Liver (tissue), 9 donors: ENCODE results near the gene ZMYND11. TPM values are rescaled to one million over a fixed set of nuclear protein-coding genes. Genes with fewer than 3 reads are reported as not detected.

ENCODE experiments used
- DNase-seq: peaks from one replicate; pipeline ENCODE4 v3.0.0-alpha.2; 2017; ENCODE audit warnings: low spot score
- H3K27ac ChIP-seq, 2 donors: one replicate each; pipeline ENCODE4 v1.7.0; 2013; ENCODE audit warnings: inconsistent platforms in 2 of 2, low read length in 2 of 2, control low read depth in 1 of 2, low read depth in 1 of 2, mild to moderate bottlenecking in 1 of 2
- H3K27me3 ChIP-seq, 4 donors: one replicate each; pipeline versions ENCODE4 v1.6.1 to v1.7.0; 2013; ENCODE audit warnings: low read length in 3 of 4, inconsistent platforms in 1 of 4, mild to moderate bottlenecking in 1 of 4, moderate library complexity in 1 of 4; ENCODE audit not compliant: control insufficient read depth in 4 of 4, insufficient read depth in 4 of 4
- H3K36me3 ChIP-seq, 4 donors: one replicate each; pipeline versions ENCODE4 v1.6.1 to v1.7.0; 2013; ENCODE audit warnings: low read length in 3 of 4, mild to moderate bottlenecking in 3 of 4, low read depth in 1 of 4, moderate library complexity in 1 of 4; ENCODE audit not compliant: control insufficient read depth in 4 of 4, insufficient read depth in 3 of 4
- H3K4me1 ChIP-seq, 4 donors: one replicate each; pipeline versions ENCODE4 v1.6.1 to v1.7.0; 2013; ENCODE audit warnings: low read length in 3 of 4, mild to moderate bottlenecking in 3 of 4, moderate library complexity in 1 of 4; ENCODE audit not compliant: control insufficient read depth in 4 of 4, insufficient read depth in 4 of 4
- H3K4me3 ChIP-seq, 3 donors: one replicate each; pipeline versions ENCODE4 v1.6.1 to v1.7.0; 2013; ENCODE audit warnings: low read length in 3 of 3, control low read depth in 1 of 3, low read depth in 1 of 3, mild to moderate bottlenecking in 1 of 3
- H3K9ac ChIP-seq, 2 donors: one replicate each; pipeline ENCODE4 v1.7.0; 2013; ENCODE audit warnings: low read length in 2 of 2, mild to moderate bottlenecking in 2 of 2, moderate library complexity in 2 of 2, control low read depth in 1 of 2, low read depth in 1 of 2
- H3K9me3 ChIP-seq, 4 donors: one replicate each; pipeline versions ENCODE4 v1.6.1 to v1.7.0; 2013; ENCODE audit warnings: low read length in 3 of 4; ENCODE audit not compliant: control insufficient read depth in 4 of 4
- ATF3 ChIP-seq: IDR thresholded peaks from 2 replicates; pipeline ENCODE4 v1.6.1; 2016; ENCODE audit warnings: antibody characterized with exemption
- CTCF ChIP-seq: fragments of 150-350 bp; IDR thresholded peaks from 2 replicates; pipeline ENCODE4 v1.5.1; 2017; ENCODE audit warnings: improper control_type of control experiment, low read depth, low read length; ENCODE audit not compliant: missing input control
- EGR1 ChIP-seq, 2 donors: IDR thresholded peaks; 2 replicates each; pipeline ENCODE4 v1.6.1; 2016 to 2018; ENCODE audit warnings: antibody characterized with exemption in 2 of 2, low read depth in 2 of 2
- FOXA1 ChIP-seq: IDR thresholded peaks from 2 replicates; pipeline ENCODE4 v1.6.1; 2016; ENCODE audit warnings: antibody characterized with exemption
- FOXA2 ChIP-seq: IDR thresholded peaks from 2 replicates; pipeline ENCODE4 v1.6.1; 2016; ENCODE audit warnings: antibody characterized with exemption
- HNF4A ChIP-seq, 2 donors: conservative IDR thresholded peaks; 2 replicates each; pipeline ENCODE4 v1.6.1; 2016; ENCODE audit warnings: antibody characterized with exemption in 2 of 2, mild to moderate bottlenecking in 2 of 2
- HNF4G ChIP-seq: IDR thresholded peaks from 2 replicates; pipeline ENCODE4 v1.6.1; 2016; ENCODE audit warnings: antibody characterized with exemption
- JUND ChIP-seq, 2 donors: IDR thresholded peaks; 2 replicates each; pipeline ENCODE4 v1.6.1; 2016; ENCODE audit warnings: antibody characterized with exemption in 2 of 2
- NR2F2 ChIP-seq: IDR thresholded peaks from 2 replicates; pipeline ENCODE4 v1.6.1; 2016; ENCODE audit warnings: antibody characterized with exemption
- RAD21 ChIP-seq, 2 donors: IDR thresholded peaks; 2 replicates each; pipeline ENCODE4 v1.6.1; 2016; ENCODE audit warnings: antibody characterized with exemption in 2 of 2, mild to moderate bottlenecking in 2 of 2
- REST ChIP-seq: IDR thresholded peaks from 2 replicates; pipeline ENCODE4 v1.6.1; 2016; ENCODE audit warnings: antibody characterized with exemption, mild to moderate bottlenecking
- RXRA ChIP-seq, 2 donors: IDR thresholded peaks; 2 replicates each; pipeline ENCODE4 v1.6.1; 2017 to 2018; ENCODE audit warnings: antibody characterized with exemption in 2 of 2, mild to moderate bottlenecking in 1 of 2
- SP1 ChIP-seq: IDR thresholded peaks from 2 replicates; pipeline ENCODE4 v1.6.1; 2018; ENCODE audit warnings: antibody characterized with exemption, mild to moderate bottlenecking
- TAF1 ChIP-seq: conservative IDR thresholded peaks from 2 replicates; pipeline ENCODE4 v1.6.1; 2016; ENCODE audit warnings: antibody characterized with exemption, mild to moderate bottlenecking
- YY1 ChIP-seq: IDR thresholded peaks from 2 replicates; pipeline ENCODE4 v1.6.1; 2016; ENCODE audit warnings: antibody characterized with exemption, mild to moderate bottlenecking
- ZBTB33 ChIP-seq: IDR thresholded peaks from 2 replicates; pipeline ENCODE4 v1.6.1; 2016; ENCODE audit warnings: antibody characterized with exemption
- WGBS: extraction: QIAGEN DNeasy Blood & Tissue Kit; methylation state at CpG from one replicate; pipeline ENCODE4 v1.1.7; 2013; 5-methylcytosine and 5-hydroxymethylcytosine counted together
- polyA plus RNA-seq, 2 donors: library from polyadenylated mRNA; stranded (reverse) in 1 of 2; unstranded in 1 of 2; fragments of 200-250 nt in 1 of 2; fragments of >200 nt in 1 of 2; fragmentation: Nextera tagmentation in 1 of 2; extraction: Ambion mirVana in 1 of 2; gene quantifications; one replicate each; pipeline versions ENCODE4 v1.2.1 to v1.2.3, GENCODE V29; 2013 to 2015
- total RNA-seq, 2 donors: library from RNA; depleted of rRNA; stranded (reverse); fragments of >200 nt; gene quantifications; one replicate each; pipeline ENCODE4 v1.2.3, GENCODE V29; 2014
- donor health status: healthy.
- donor health status: healthy.
- donor health status: healthy.
- donor health status: healthy.
- donor health status: healthy.

ZMYND11 gene
- total and polyA plus RNA-seq, 4 donors, result 13.2 to 34.3 (median 16.9) TPM

- no peak overlapping the region for H3K27ac ChIP-seq
- H3K4me3 ChIP-seq, result no peak overlapping the region
- H3K4me1 ChIP-seq, result no peaks in the 10 kb centered on the region
- no peaks in the 10 kb centered on the region for H3K9me3 ChIP-seq
- no peaks in the 10 kb centered on the region for H3K27me3 ChIP-seq
- 78% methylated on average over 6 of the region's 6 CpGs for WGBS
- H3K36me3 ChIP-seq, result peaks cover 0 to 7% (median under 1%) of the 10 kb centered on the region in 4 donors
- no peak overlapping the region for H3K9ac ChIP-seq
- TF ChIP-seq REST, result no peak
- no peak for TF ChIP-seq NR2F2
- no peak for TF ChIP-seq ATF3
- no peak for TF ChIP-seq RXRA (IDR thresholded peaks at IDR 0.05)
- no peak for TF ChIP-seq FOXA1
- TF ChIP-seq TAF1, result no peak
- TF ChIP-seq YY1, result no peak
- no peak for TF ChIP-seq RAD21 (IDR thresholded peaks at IDR 0.05)
- TF ChIP-seq JUND (IDR thresholded peaks at IDR 0.05), result no peak
- TF ChIP-seq CTCF, result no peak
- TF ChIP-seq ZBTB33, result no peak
- no peak for DNase-seq
Measured at GRCh38 chr10:297567-297966, 162.3 kb downstream of the ZMYND11 start.

- no peak for DNase-seq
- no peaks in the 10 kb centered on the region for H3K9me3 ChIP-seq
- H3K4me1 ChIP-seq, result no peaks in the 10 kb centered on the region
- peaks cover 0 to 7% (median under 1%) of the 10 kb centered on the region in 4 donors for H3K36me3 ChIP-seq
- no peak overlapping the region for H3K4me3 ChIP-seq
- H3K9ac ChIP-seq, result no peak overlapping the region
- 91% methylated on average over 9 of the region's 9 CpGs for WGBS
- no peak overlapping the region for H3K27ac ChIP-seq
- no peaks in the 10 kb centered on the region for H3K27me3 ChIP-seq
- TF ChIP-seq ZBTB33 (no peak), RXRA (IDR thresholded peaks at IDR 0.05) (no peak), FOXA1 (no peak), EGR1 (IDR thresholded peaks at IDR 0.05; ENCODE audit: low read depth in 2 of 2) (no peak), RAD21 (IDR thresholded peaks at IDR 0.05) (no peak), FOXA2 (no peak), SP1 (no peak), HNF4G (no peak), CTCF (no peak), HNF4A (conservative IDR thresholded peaks at IDR 0.05) (no peak), REST (no peak), NR2F2 (no peak), JUND (IDR thresholded peaks at IDR 0.05) (no peak)
Measured at GRCh38 chr10:298033-298432, 162.8 kb downstream of the ZMYND11 start.
